H1 (cell line): ENCODE results near the gene SH3PXD2A. TPM values are rescaled to one million over a fixed set of nuclear protein-coding genes. Genes with fewer than 3 reads are reported as not detected.

ENCODE experiments used
- ATF2 ChIP-seq: IDR thresholded peaks from 2 replicates; pipeline ENCODE4 v1.6.1; 2012; ENCODE audit warnings: low read length, inconsistent platforms
- MAX ChIP-seq: IDR thresholded peaks from 2 replicates; pipeline ENCODE4 v1.6.1; 2012; ENCODE audit warnings: inconsistent platforms
- polyA plus RNA-seq, 7 experiments: library from polyadenylated mRNA; depleted of rRNA in 3 of 7; stranded (reverse) in 5 of 7; unstranded in 2 of 7; fragments of >200 nt in 5 of 7; fragments of 200-250 nt in 2 of 7; gene quantifications; 1 replicate in 5 of 7; 2 replicates in 1 of 7; 4 replicates in 1 of 7; pipeline versions ENCODE4 v1.2.1 to v1.2.3, GENCODE V29; 2011 to 2013; ENCODE audit warnings: missing spikeins in 2 of 7, mixed read lengths in 2 of 7
- total RNA-seq: library from RNA; stranded (reverse); fragmentation: NEBNext Ultra II Directional; extraction: Animal tissue kit (Norgen Biotek cat#: 25700); gene quantifications from 2 replicates; pipeline ENCODE4 v1.2.1, GENCODE V29; 2021

The SH3PXD2A gene
- total and polyA plus RNA-seq, 2 of the 8 experiments (the other 6 are each of a cell fraction or from before 2014, with no cell fraction given): 5.4 to 16.3 TPM

- TF ChIP-seq ATF2 (no peak), MAX (no peak)
Measured at GRCh38 chr10:103758294-103758681, 97.1 kb downstream of the SH3PXD2A start (continued).
